HepG2 (cell line): ENCODE measurements around the gene POU2AF3.

Experiments
- CREB1 ChIP-seq, 2 experiments: fragments of 450-650 bp in 1 of 2; IDR thresholded peaks; 2 replicates each; pipeline ENCODE4 v1.6.1; 2016 to 2017; ENCODE audit warnings: control low read depth in 1 of 2, mild to moderate bottlenecking in 1 of 2, missing compliant biosample characterization in 1 of 2, missing genetic modification characterization in 1 of 2
- FOXK1 ChIP-seq: sonication (generic); formaldehyde crosslinking; IDR thresholded peaks from 2 replicates; pipeline ENCODE4 v1.4.0; 2020; ENCODE audit warnings: low read depth, missing genetic modification reagents, borderline replicate concordance
- NFKB2 ChIP-seq: sonication (generic); formaldehyde crosslinking; IDR thresholded peaks from 2 replicates; pipeline ENCODE4 v1.4.0; 2020; ENCODE audit warnings: missing genetic modification reagents, borderline replicate concordance
- SMAD3 ChIP-seq: sonication (generic); formaldehyde crosslinking; IDR thresholded peaks from 2 replicates; pipeline ENCODE4 v1.4.0; 2020; ENCODE audit warnings: missing genetic modification reagents
- ZNF619 ChIP-seq: sonication (generic); formaldehyde crosslinking; IDR thresholded peaks from 2 replicates; pipeline ENCODE4 v1.4.0; 2020; ENCODE audit warnings: mild to moderate bottlenecking, missing genetic modification reagents
- ZNF629 ChIP-seq: sonication (generic); formaldehyde crosslinking; conservative IDR thresholded peaks from 2 replicates; pipeline ENCODE4 v1.5.0; 2020; ENCODE audit warnings: missing genetic modification reagents
- TF ChIP-seq, protein P1 (sequence below): sonication (generic); formaldehyde crosslinking; IDR thresholded peaks from 2 replicates; pipeline ENCODE4 v1.4.0; 2020; ENCODE audit warnings: mild to moderate bottlenecking, missing genetic modification reagents
- TF ChIP-seq, protein P2 (sequence below): sonication (generic); formaldehyde crosslinking; IDR thresholded peaks from 2 replicates; pipeline ENCODE4 v1.5.0; 2020; ENCODE audit warnings: missing genetic modification reagents

DNA sequence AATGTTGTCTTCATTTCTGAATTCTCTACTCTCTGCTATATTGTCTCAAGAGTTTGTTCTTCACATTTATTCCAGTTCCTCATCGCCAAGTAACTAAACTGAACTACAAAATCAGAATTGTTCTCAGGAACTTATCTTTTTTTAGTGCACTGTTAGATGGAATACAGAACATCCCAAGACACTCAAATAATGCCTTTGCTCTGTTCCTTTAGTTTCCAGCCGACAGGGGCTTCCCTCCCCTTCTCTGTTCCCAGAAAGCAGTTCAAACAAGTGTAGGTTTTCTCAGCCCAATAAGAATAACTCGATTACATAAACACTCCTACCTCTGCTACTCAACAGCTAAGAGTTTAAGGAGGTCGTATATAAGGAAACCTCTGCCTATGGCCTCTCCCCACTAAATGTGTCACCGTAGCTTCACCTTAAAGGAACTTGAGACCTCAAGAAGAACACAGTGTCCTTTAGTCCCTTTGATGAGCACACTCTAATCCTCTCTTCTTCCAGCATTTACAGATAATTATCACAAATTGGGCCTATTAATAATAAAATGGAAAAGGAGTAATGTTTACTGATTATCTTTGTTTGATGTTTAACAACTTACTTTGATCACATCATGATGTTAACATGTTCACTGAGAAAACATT is 6.9 kb downstream of the POU2AF3 start:
- no peak for TF ChIP-seq NFKB2
- TF ChIP-seq FOXK1 (CRISPR knock-in tag) = no peak
- no peak for TF ChIP-seq SMAD3 (CRISPR knock-in tag)
- TF ChIP-seq, protein P1, sequence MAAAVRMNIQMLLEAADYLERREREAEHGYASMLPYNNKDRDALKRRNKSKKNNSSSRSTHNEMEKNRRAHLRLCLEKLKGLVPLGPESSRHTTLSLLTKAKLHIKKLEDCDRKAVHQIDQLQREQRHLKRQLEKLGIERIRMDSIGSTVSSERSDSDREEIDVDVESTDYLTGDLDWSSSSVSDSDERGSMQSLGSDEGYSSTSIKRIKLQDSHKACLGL (CRISPR knock-in tag) = no peak
- TF ChIP-seq CREB1 (IDR thresholded peaks at IDR 0.05) = no peak
- no peak for TF ChIP-seq CREB1 (CRISPR knock-in tag; IDR thresholded peaks at IDR 0.05)
- TF ChIP-seq ZNF619 (CRISPR knock-in tag) = no peak
- TF ChIP-seq, protein P2, sequence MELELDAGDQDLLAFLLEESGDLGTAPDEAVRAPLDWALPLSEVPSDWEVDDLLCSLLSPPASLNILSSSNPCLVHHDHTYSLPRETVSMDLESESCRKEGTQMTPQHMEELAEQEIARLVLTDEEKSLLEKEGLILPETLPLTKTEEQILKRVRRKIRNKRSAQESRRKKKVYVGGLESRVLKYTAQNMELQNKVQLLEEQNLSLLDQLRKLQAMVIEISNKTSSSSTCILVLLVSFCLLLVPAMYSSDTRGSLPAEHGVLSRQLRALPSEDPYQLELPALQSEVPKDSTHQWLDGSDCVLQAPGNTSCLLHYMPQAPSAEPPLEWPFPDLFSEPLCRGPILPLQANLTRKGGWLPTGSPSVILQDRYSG (CRISPR knock-in tag) = no peak
- TF ChIP-seq ZNF629 (CRISPR knock-in tag) = no peak
